KOPT-K1 (cell line): ENCODE data around the gene CDCP2.
"Not testable (repeated sequence)": the region's sequence is repeated elsewhere in the genome, so short reads cannot be mapped to it uniquely, and the experiment has no call there.

ENCODE experiments used
- H3K27ac ChIP-seq: fragments of 200-600 bp; sonication (generic); 2 replicates; pipeline ENCODE4 v1.5.1; 2016; ENCODE audit warnings: antibody characterized with exemption, mild to moderate bottlenecking, low read depth, low read length; ENCODE audit not compliant: poor library complexity, severe bottlenecking
- H3K36me3 ChIP-seq: fragments of 200-600 bp; sonication (generic); 2 replicates; pipeline ENCODE4 v1.5.1; 2017; ENCODE audit warnings: antibody characterized with exemption, mild to moderate bottlenecking, low read length, moderate library complexity; ENCODE audit not compliant: insufficient read depth
- H3K9me3 ChIP-seq: fragments of 200-600 bp; sonication (generic); 2 replicates; pipeline ENCODE4 v1.5.1; 2017; ENCODE audit warnings: antibody characterized with exemption, low read length, mild to moderate bottlenecking; ENCODE audit not compliant: insufficient read depth, poor library complexity, severe bottlenecking

The CDCP2 gene

GRCh38 chr1:54173681-54174080 is 20.9 kb upstream of the CDCP2 start:
- no peak overlapping the region for H3K27ac ChIP-seq
- no peaks in the 10 kb centered on the region for H3K9me3 ChIP-seq

GRCh38 chr1:54172614-54173599 is 20.1 kb upstream of the CDCP2 start:
- H3K9me3 ChIP-seq, result no peaks in the 10 kb centered on the region
- H3K27ac ChIP-seq, result no peak overlapping the region

More at GRCh38 chr1:54173681-54174080, 20.9 kb upstream of the CDCP2 start:
- peaks cover 2% of the 10 kb centered on the region; the same call in 1 of the 2 replicates for H3K36me3 ChIP-seq

DNA sequence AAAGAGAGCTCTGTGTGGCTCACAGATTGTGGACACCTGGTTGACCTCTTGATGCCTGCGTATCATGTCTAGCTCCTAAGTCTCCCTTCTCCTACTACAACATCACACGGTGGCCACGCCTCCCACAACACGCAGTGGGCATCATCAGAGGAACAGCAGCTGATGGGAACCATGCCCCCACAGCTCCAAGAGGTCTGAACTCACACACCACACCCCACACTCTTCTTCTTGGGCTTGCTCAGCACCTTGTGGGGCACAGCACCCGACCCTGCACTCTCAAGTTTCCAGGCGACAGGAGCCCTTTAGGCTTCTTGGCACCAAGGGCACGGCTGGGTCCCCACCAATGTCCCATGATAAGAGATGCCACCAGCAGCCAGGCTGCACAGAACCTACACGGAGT is 18.8 kb upstream of the CDCP2 start:
- no peaks in the 10 kb centered on the region; the same call in 1 of the 2 replicates for H3K36me3 ChIP-seq
- no peak overlapping the region for H3K27ac ChIP-seq
- no peaks in the 10 kb centered on the region for H3K9me3 ChIP-seq

More at GRCh38 chr1:54172614-54173599, 20.1 kb upstream of the CDCP2 start:
- H3K36me3 ChIP-seq, result no peaks in the 10 kb centered on the region; the same call in 1 of the 2 replicates

- no peaks in the 10 kb centered on the region for H3K9me3 ChIP-seq
- H3K36me3 ChIP-seq, result no peaks in the 10 kb centered on the region; the same call in 1 of the 2 replicates
- H3K27ac ChIP-seq, result no peak overlapping the region
Measured at GRCh38 chr1:54171016-54171415, 18.2 kb upstream of the CDCP2 start.

- no peaks in the 10 kb centered on the region for H3K9me3 ChIP-seq
- no peak overlapping the region for H3K27ac ChIP-seq
- no peaks in the 10 kb centered on the region; the same call in 1 of the 2 replicates for H3K36me3 ChIP-seq
Measured at GRCh38 chr1:54169068-54169467, 16.3 kb upstream of the CDCP2 start.

DNA sequence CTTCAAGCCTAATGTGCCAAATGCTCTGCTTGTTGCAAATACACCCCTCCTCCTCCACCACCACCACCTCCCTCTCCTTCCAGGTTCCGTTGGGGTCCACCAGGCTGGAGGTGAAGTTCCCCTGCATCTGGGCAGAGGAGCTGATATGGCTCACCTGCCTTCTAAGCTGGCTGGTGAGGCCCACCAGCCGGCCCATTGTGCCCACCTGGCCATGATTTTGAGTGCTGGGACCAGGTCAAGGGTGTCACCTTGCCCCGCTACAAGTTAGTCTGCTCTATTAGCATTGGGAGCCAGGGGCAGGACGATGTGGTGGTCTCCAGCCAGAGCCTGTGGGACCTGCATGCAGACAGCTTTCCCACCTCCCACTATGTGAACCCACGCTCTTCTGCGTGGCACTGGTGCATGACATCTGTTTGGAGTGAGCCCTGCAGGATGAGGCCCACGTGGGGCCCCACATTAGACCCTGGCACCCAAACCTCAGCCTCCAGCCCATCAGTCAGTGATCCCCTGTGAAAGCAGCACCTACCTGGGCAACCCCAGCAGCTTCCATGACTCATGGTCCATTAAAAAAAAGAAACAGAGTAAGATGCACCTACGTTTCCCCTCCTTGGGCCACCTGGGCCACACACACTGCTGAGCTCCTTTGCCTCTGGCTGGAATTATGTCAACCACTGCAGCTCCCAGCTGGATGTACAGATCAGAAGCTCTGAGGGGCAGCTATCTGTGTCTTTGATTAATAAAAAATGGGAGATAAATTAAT is 15.6 kb upstream of the CDCP2 start:
- H3K36me3 ChIP-seq, result no peaks in the 10 kb centered on the region
- H3K27ac ChIP-seq, result no peak overlapping the region

GRCh38 chr1:54167422-54168139 is 14.8 kb upstream of the CDCP2 start:
- Histone ChIP-seq H3K36me3 (no peaks in the 10 kb centered on the region), H3K9me3 (no peaks in the 10 kb centered on the region), H3K27ac (no peak overlapping the region)

More for the DNA sequence above, 15.6 kb upstream of the CDCP2 start:
- H3K9me3 ChIP-seq, result no peaks in the 10 kb centered on the region

GRCh38 chr1:54166357-54166756 is 13.6 kb upstream of the CDCP2 start:
- not testable (repeated sequence) for H3K36me3 ChIP-seq, H3K9me3 ChIP-seq, H3K27ac ChIP-seq

GRCh38 chr1:54165146-54165545 is 12.3 kb upstream of the CDCP2 start:
- H3K36me3 ChIP-seq, result no peaks in the 10 kb centered on the region
- no peak overlapping the region for H3K27ac ChIP-seq
- H3K9me3 ChIP-seq, result no peaks in the 10 kb centered on the region

- H3K27ac ChIP-seq, result no peak overlapping the region
- H3K9me3 ChIP-seq, result no peaks in the 10 kb centered on the region
- H3K36me3 ChIP-seq, result no peaks in the 10 kb centered on the region
Measured at GRCh38 chr1:54163573-54163972, 10.8 kb upstream of the CDCP2 start.

DNA sequence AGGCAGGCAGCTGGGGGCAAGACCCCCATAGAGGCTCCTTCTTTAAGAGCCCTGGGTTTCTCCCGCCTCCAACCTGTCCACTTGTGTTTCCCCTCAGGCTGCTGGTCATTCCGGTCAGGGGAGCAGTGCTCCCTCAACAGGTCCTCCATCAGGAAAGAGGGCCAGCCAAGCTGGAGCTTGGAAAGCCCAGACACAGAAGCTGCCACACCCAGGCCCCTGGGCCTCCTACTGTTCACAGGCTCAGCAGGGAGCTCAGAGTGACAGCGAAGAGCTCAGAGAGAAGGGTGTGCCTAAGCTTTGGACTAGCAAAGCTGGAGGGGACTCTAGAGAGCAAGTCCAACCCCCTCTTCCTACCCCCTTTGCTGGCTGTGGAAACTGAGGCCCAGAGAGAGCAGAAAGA is 10.3 kb upstream of the CDCP2 start:
- no peaks in the 10 kb centered on the region for H3K36me3 ChIP-seq
- H3K27ac ChIP-seq, result no peak overlapping the region
- H3K9me3 ChIP-seq, result no peaks in the 10 kb centered on the region

- Histone ChIP-seq H3K36me3 (no peaks in the 10 kb centered on the region), H3K27ac (no peak overlapping the region), H3K9me3 (no peaks in the 10 kb centered on the region)
Measured at GRCh38 chr1:54161495-54162168, 8.8 kb upstream of the CDCP2 start.

DNA sequence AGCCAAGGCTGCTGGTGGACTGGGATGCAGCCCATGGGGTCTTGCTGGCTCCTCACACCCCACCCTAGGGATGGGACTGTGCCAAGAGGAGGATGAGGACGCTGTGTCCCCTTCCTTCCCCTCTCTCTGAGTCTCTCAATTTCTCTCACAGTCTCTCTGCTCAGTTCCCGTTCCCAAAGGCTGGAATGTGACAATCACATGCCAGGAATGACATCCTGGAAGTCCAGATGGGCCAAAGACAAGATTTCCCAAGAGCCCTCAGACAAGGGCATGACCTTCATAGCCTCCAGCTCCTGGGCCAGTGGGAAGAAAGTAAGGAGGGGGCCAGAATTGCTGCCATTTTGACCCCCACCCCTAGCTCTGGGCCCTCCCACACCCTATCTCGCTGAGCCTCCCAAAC is 7.6 kb upstream of the CDCP2 start:
- Histone ChIP-seq H3K27ac (no peak overlapping the region), H3K9me3 (no peaks in the 10 kb centered on the region), H3K36me3 (no peaks in the 10 kb centered on the region)

DNA sequence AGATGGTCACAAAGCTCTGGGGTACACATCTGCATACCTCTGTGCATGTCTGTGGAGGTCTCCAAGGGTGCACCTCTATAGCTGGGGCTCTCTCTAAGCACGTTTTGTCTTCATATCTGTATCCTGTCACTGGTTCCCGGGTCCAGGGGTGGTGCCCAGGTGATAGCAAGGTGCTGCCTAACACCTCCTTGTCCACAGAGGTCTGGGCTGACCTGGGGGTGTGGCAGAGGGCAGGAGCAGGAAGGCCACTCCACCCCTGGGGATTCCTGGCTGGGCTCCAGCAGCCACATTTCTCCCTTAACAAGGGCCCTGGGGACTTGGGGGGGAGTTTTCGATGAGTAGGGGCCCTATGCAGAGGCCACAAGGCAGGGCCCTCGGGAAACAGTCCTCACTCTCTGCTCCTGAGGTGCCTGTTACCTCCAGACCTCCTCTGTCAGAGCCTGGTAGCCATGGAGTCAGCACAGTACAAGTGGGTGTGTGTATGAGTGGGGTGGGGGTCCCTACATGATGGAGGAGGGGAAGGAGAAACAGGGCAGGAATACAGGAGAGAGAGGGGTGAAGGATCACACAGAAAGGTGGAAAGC is 7.0 kb upstream of the CDCP2 start:
- Histone ChIP-seq H3K27ac (no peak overlapping the region), H3K36me3 (no peaks in the 10 kb centered on the region)

More for the DNA sequence above, 7.0 kb upstream of the CDCP2 start:
- H3K9me3 ChIP-seq, result no peaks in the 10 kb centered on the region
